CD14-positive monocyte (primary cell): ENCODE data around the gene TMEM214. TPM values are rescaled to one million over a fixed set of nuclear protein-coding genes. Genes with fewer than 3 reads are reported as not detected.
A peak's percentile ranks its signal among the peaks of the same experiment; 100 is the strongest.

Experiments used
- DNase-seq, 3 donors: peaks; one replicate each; pipeline ENCODE4 v3.0.0-alpha.2; 2011 to 2022
- H2AFZ ChIP-seq: 2 replicates; pipeline ENCODE4 v1.6.0; 2012; ENCODE audit warnings: mild to moderate bottlenecking, low read depth, low read length, inconsistent platforms; ENCODE audit not compliant: insufficient read depth, poor library complexity, severe bottlenecking
- H3K27ac ChIP-seq, 2 donors: 1 replicate in 1 of 2; 2 replicates in 1 of 2; pipeline ENCODE4 v1.5.1; 2012 to 2013; ENCODE audit warnings: low read length in 2 of 2, control low read depth in 1 of 2, inconsistent platforms in 1 of 2, low read depth in 1 of 2, mild to moderate bottlenecking in 1 of 2
- H3K27me3 ChIP-seq, 2 donors: one replicate each; pipeline versions ENCODE4 v1.6.0 to v1.6.1; 2011 to 2013; ENCODE audit warnings: low read length in 2 of 2; ENCODE audit not compliant: control insufficient read depth in 2 of 2, insufficient read depth in 2 of 2
- H3K36me3 ChIP-seq, 2 donors: replicated peaks in 1 of 2; 1 replicate in 1 of 2; 2 replicates in 1 of 2; pipeline versions ENCODE4 v1.5.1 to v1.6.1; 2012 to 2013; ENCODE audit warnings: low read length in 2 of 2, control low read depth in 1 of 2, inconsistent platforms in 1 of 2, mild to moderate bottlenecking in 1 of 2; ENCODE audit not compliant: insufficient read depth in 2 of 2, control insufficient read depth in 1 of 2
- H3K4me1 ChIP-seq, 2 donors: 1 replicate in 1 of 2; 2 replicates in 1 of 2; pipeline versions ENCODE4 v1.5.1 to v1.6.1; 2012 to 2013; ENCODE audit warnings: low read length in 2 of 2, control low read depth in 1 of 2, inconsistent platforms in 1 of 2, mild to moderate bottlenecking in 1 of 2, moderate library complexity in 1 of 2; ENCODE audit not compliant: insufficient read depth in 2 of 2, control insufficient read depth in 1 of 2
- H3K4me2 ChIP-seq: replicated peaks from 2 replicates; pipeline ENCODE3; 2012; ENCODE audit warnings: low read length, moderate library complexity, mild to moderate bottlenecking; ENCODE audit not compliant: poor library complexity, severe bottlenecking; ENCODE audit errors: extremely low read depth
- H3K4me3 ChIP-seq, 3 experiments: fragments of 200-600 bp in 1 of 3; sonication (generic) in 1 of 3; replicated peaks in 1 of 3; 1 replicate in 2 of 3; 2 replicates in 1 of 3; pipeline ENCODE4 v1.5.1; 2011 to 2013; ENCODE audit warnings: low read length in 3 of 3, mild to moderate bottlenecking in 3 of 3, control low read depth in 2 of 3, low read depth in 2 of 3, inconsistent platforms in 1 of 3, moderate library complexity in 1 of 3
- H3K79me2 ChIP-seq: 2 replicates; pipeline ENCODE4 v1.6.0; 2012; ENCODE audit warnings: mild to moderate bottlenecking, control low read depth, inconsistent platforms, low read length, moderate library complexity; ENCODE audit not compliant: insufficient read depth
- H3K9ac ChIP-seq: 2 replicates; pipeline ENCODE4 v1.6.0; 2017; ENCODE audit warnings: low read length, mild to moderate bottlenecking; ENCODE audit not compliant: insufficient read depth, poor library complexity, severe bottlenecking
- H3K9me3 ChIP-seq, 2 donors: replicated peaks in 1 of 2; 1 replicate in 1 of 2; 2 replicates in 1 of 2; pipeline versions ENCODE4 v1.5.1 to v1.6.1; 2012 to 2013; ENCODE audit warnings: low read length in 2 of 2, control low read depth in 1 of 2; ENCODE audit not compliant: control insufficient read depth in 1 of 2, insufficient read depth in 1 of 2
- H4K20me1 ChIP-seq: 2 replicates; pipeline ENCODE4 v1.6.0; 2012; ENCODE audit warnings: mild to moderate bottlenecking, low read length, control low read depth, moderate library complexity; ENCODE audit not compliant: insufficient read depth
- H3K27ac Mint-ChIP-seq, 7 donors: one replicate each; pipeline ENCODE4 v1.8.0; 2020; ENCODE audit warnings: mild to moderate bottlenecking in 7 of 7, mixed read lengths in 7 of 7, moderate library complexity in 6 of 7, inconsistent platforms in 2 of 7
- H3K27me3 Mint-ChIP-seq, 3 donors: one replicate each; pipeline ENCODE4 v1.8.0; 2021 to 2022; ENCODE audit warnings: low read depth in 3 of 3, mild to moderate bottlenecking in 3 of 3, mixed read lengths in 3 of 3, moderate library complexity in 3 of 3, inconsistent platforms in 1 of 3
- H3K36me3 Mint-ChIP-seq, 2 donors: one replicate each; pipeline ENCODE4 v1.8.0; 2020; ENCODE audit warnings: mixed read lengths in 2 of 2, inconsistent platforms in 1 of 2, mild to moderate bottlenecking in 1 of 2
- H3K4me1 Mint-ChIP-seq: one replicate; pipeline ENCODE4 v1.8.0; 2020; ENCODE audit warnings: mild to moderate bottlenecking, mixed read lengths
- H3K4me3 Mint-ChIP-seq, 2 donors: one replicate each; pipeline ENCODE4 v1.8.0; 2020; ENCODE audit warnings: mild to moderate bottlenecking in 2 of 2, mixed read lengths in 2 of 2, moderate library complexity in 1 of 2
- H3K9me3 Mint-ChIP-seq, 7 donors: one replicate each; pipeline ENCODE4 v1.8.0; 2020 to 2022; ENCODE audit warnings: mixed read lengths in 7 of 7, mild to moderate bottlenecking in 6 of 7, moderate library complexity in 6 of 7, inconsistent platforms in 2 of 7
- CTCF ChIP-seq: fragments of 200-600 bp; IDR thresholded peaks from one replicate; pipeline ENCODE4 v1.8.0; 2022; ENCODE audit warnings: antibody characterized with exemption, mild to moderate bottlenecking
- WGBS: methylation state at CpG from one replicate; pipeline ENCODE4 v1.1.5; 2013; ENCODE audit warnings: missing lambda C conversion rate; ENCODE audit not compliant: insufficient coverage; 5-methylcytosine and 5-hydroxymethylcytosine counted together
- intact Hi-C, 2 donors: fragments of 100-400 bp; cut with micrococcal nuclease; formaldehyde crosslinking; loops; one replicate each; pipeline versions ENCODE4 v1.15.0 to v1.15.1; 2023
- polyA plus RNA-seq, 3 donors: library from polyadenylated mRNA; depleted of rRNA in 1 of 3; unstranded in 2 of 3; stranded (reverse) in 1 of 3; fragments of 300-500 nt in 2 of 3; fragments of >200 nt in 1 of 3; fragmentation: Illumina TruSeq in 2 of 3; gene quantifications; 1 replicate in 2 of 3; 2 replicates in 1 of 3; pipeline ENCODE4 v1.2.3, GENCODE V29; 2012 to 2021

TMEM214 gene
- polyA plus RNA-seq, 3 donors: 18.3 to 61.7 (median 26.9) TPM

- H3K4me3 ChIP-seq: peak overlapping the region; percentile 59 to 85 (median 64)
- peaks cover 19% of the 10 kb centered on the region for H3K4me1 Mint-ChIP-seq
- peak overlapping the region; percentile 90 for H3K4me2 ChIP-seq
- peaks cover 19 to 30% of the 10 kb centered on the region in 2 donors for H3K4me1 ChIP-seq
- no peaks in the 10 kb centered on the region for H3K9me3 Mint-ChIP-seq
- peak overlapping the region; percentile 97 for H3K4me3 Mint-ChIP-seq
- TF ChIP-seq CTCF: peak; percentile 28
- peak; percentile 84 to 92 (median 86) for DNase-seq
- peaks cover 6 to 16% of the 10 kb centered on the region in 2 donors for H3K36me3 Mint-ChIP-seq
- peak overlapping the region in 1 of 2 donors; percentile 75 for H3K27ac ChIP-seq
- peaks cover 0 to 6% of the 10 kb centered on the region in 2 donors for H3K27me3 ChIP-seq
- peaks cover 5 to 15% (median 12%) of the 10 kb centered on the region in 3 donors for H3K27me3 Mint-ChIP-seq
- H4K20me1 ChIP-seq: no peaks in the 10 kb centered on the region
- 0% methylated on average over 36 of the region's 48 CpGs for WGBS
- peak overlapping the region; percentile 67 for H3K9ac ChIP-seq
- no peaks in the 10 kb centered on the region for H3K9me3 ChIP-seq
- H3K27ac Mint-ChIP-seq: peak overlapping the region; percentile 35 to 95 (median 89)
- H2AFZ ChIP-seq: peak overlapping the region; percentile 97
- intact Hi-C loops: loop anchor here (5.0 kb wide), 1 partner anchor 37 kb away; the partner anchor contains the start of gene KHK (in 2 of the 2)
- peaks cover 4 to 14% of the 10 kb centered on the region in 2 donors for H3K36me3 ChIP-seq
- H3K79me2 ChIP-seq: no peaks in the 10 kb centered on the region
Observed at GRCh38 chr2:27050281-27050995, 17.7 kb downstream of the TMEM214 start.

GRCh38 chr2:27050996-27051901, 18.5 kb downstream of the TMEM214 start, which contains the start of gene AGBL5:
TSS of gene AGBL5 (plus strand) at chr2:27051668. CDS start at chr2:27052959, 1,291 bp downstream.
- Mint-ChIP-seq H3K9me3 (no peaks in the 10 kb centered on the region), H3K27ac (peak within 1 kb of the TSS; percentile 83 to 96 (median 94)), H3K36me3 (peaks cover 13 to 25% of the 10 kb centered on the region in 2 donors), H3K27me3 (peaks cover 5 to 15% (median 12%) of the 10 kb centered on the region in 3 donors), H3K4me3 (peak within 1 kb of the TSS; percentile 97), H3K4me1 (peaks cover 19% of the 10 kb centered on the region)
- H3K4me3 ChIP-seq: peak within 1 kb of the TSS; percentile 59 to 85 (median 64)
- H3K36me3 ChIP-seq: peaks cover 8 to 22% of the 10 kb centered on the region in 2 donors
- WGBS: under 1% methylated on average over 52 of the region's 67 CpGs
- H3K27ac ChIP-seq: peak within 1 kb of the TSS; percentile 21 to 75
- DNase-seq: peak; percentile 86 to 93 (median 90)
- H3K4me1 ChIP-seq: peaks cover 19 to 30% of the 10 kb centered on the region in 2 donors
- TF ChIP-seq CTCF: no peak
- H3K9ac ChIP-seq: peak within 1 kb of the TSS; percentile 67
- H3K27me3 ChIP-seq: peaks cover 0 to 6% of the 10 kb centered on the region in 2 donors
- H3K9me3 ChIP-seq: no peaks in the 10 kb centered on the region
- H2AFZ ChIP-seq: peak within 1 kb of the TSS; percentile 97
- no peaks in the 10 kb centered on the region for H4K20me1 ChIP-seq
- peak within 1 kb of the TSS; percentile 90 for H3K4me2 ChIP-seq
- no peaks in the 10 kb centered on the region for H3K79me2 ChIP-seq
- intact Hi-C loops: loop anchor here (5.0 kb wide), 1 partner anchor 36 kb away; the partner anchor contains the start of gene KHK (in 2 of the 2)
